Mononuclear cell (primary cell): ENCODE data around the gene ACOT7. TPM values are rescaled to one million over a fixed set of nuclear protein-coding genes. Genes with fewer than 3 reads are reported as not detected.

Source experiments
- H3K27me3 ChIP-seq: 2 replicates; pipeline ENCODE4 v1.6.0; 2011; ENCODE audit warnings: low read length, control low read depth; ENCODE audit not compliant: insufficient read depth
- H3K4me1 ChIP-seq: 2 replicates; pipeline ENCODE4 v1.5.1; 2011; ENCODE audit warnings: mild to moderate bottlenecking, low read length, control low read depth; ENCODE audit not compliant: insufficient read depth
- H3K4me3 ChIP-seq: 2 replicates; pipeline ENCODE4 v1.5.1; 2011; ENCODE audit warnings: mild to moderate bottlenecking, low read length, moderate library complexity
- H3K9me3 ChIP-seq: 2 replicates; pipeline ENCODE4 v1.5.1; 2011; ENCODE audit warnings: low read depth, mild to moderate bottlenecking, control low read depth, low read length
- total RNA-seq: library from RNA; depleted of rRNA; stranded (reverse); fragments of >200 nt; gene quantifications from one replicate; pipeline ENCODE4 v1.2.3, GENCODE V29; 2012

ACOT7 gene
- total RNA-seq, 1 donor, result 2.1 TPM

- Histone ChIP-seq H3K4me1 (peaks cover 12% of the 10 kb centered on the region), H3K9me3 (no peaks in the 10 kb centered on the region), H3K4me3 (no peak overlapping the region), H3K27me3 (peaks cover 70% of the 10 kb centered on the region)
These were observed 150.3 kb downstream of the ACOT7 start for GRCh38 chr1:6243053-6243834.

DNA sequence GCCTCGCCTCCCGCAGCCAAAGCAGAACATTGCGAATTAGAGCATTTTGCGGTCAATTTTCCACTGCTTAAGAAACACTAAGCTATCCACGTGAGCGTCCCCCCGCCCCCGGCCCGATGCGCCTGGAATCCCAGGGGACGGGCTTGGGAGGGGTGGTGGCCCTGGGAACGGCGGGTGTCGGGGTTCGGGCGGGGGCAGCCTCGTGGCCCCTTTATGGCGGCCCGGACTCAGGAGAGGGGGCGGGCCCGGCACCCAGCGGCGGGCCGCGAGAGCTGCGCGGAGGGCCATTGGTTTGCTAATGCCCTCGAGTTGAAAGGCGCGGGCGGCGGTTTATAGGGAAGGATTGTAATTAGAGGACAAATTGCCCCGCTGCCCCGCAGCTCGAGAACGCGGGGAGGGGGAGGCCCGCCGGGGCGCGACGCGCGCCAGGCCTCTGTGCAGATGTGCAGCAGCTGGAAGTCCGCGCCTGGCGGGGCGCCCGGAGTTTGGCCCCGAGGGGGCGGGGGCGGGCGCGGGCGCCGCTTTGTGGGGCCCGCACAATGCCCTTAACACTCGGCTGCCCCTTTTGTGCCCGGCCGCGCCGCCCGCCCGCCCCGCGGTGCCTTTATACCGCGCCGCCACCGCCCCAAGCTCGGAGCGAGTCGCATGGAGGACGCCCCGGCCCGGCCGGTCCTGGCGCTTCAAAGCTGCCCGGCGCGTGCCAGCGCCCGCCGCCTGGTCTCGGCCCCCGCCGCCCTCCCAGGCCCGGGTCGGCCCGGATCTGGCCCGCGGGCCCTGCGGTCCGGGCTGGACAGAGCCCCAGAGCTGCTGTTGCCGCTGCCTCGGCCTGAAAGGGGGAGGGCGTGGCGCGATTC, 151.5 kb downstream of the ACOT7 start:
- Histone ChIP-seq H3K9me3 (no peaks in the 10 kb centered on the region), H3K4me1 (peaks cover 12% of the 10 kb centered on the region), H3K27me3 (peaks cover 59% of the 10 kb centered on the region), H3K4me3 (no peak overlapping the region)

GRCh38 chr1:6241107-6241886, 152.3 kb downstream of the ACOT7 start:
- Histone ChIP-seq H3K9me3 (no peaks in the 10 kb centered on the region), H3K4me1 (peaks cover 9% of the 10 kb centered on the region), H3K27me3 (peaks cover 52% of the 10 kb centered on the region), H3K4me3 (no peak overlapping the region)

GRCh38 chr1:6239950-6240768, 153.4 kb downstream of the ACOT7 start:
- H3K4me3 ChIP-seq, result no peak overlapping the region
- H3K27me3 ChIP-seq, result peaks cover 45% of the 10 kb centered on the region
- H3K9me3 ChIP-seq, result no peaks in the 10 kb centered on the region
- H3K4me1 ChIP-seq, result peaks cover 3% of the 10 kb centered on the region

DNA sequence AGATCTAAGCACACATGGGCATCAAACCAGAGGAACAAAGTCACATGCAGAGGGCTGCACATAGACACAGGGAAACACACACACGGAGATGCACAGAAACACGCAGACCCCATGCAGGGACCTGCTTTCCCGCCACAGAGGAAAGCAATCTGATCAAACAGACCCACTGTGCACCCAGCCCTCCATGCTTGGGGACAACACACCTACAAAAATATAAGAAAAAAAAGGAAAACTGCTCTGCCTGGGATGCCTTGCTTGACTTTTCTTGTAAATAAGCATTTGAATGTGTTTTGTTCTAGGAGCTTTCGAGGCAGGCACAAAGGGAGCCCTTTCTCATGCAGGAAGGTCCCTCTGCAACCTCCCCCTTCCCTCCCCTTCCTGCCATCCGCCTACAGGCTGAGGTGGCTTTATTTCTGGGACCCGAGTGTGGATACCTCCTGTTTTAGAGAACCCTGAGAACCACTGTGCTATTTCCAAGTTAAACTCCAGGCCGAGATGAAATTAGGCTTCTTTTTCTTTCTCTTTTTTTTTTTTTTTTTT, 154.3 kb downstream of the ACOT7 start:
- Histone ChIP-seq H3K4me3 (no peak overlapping the region), H3K27me3 (peaks cover 40% of the 10 kb centered on the region), H3K4me1 (peaks cover 9% of the 10 kb centered on the region), H3K9me3 (no peaks in the 10 kb centered on the region)

GRCh38 chr1:6237093-6237492, 156.5 kb downstream of the ACOT7 start:
- H3K27me3 ChIP-seq, result peaks cover 26% of the 10 kb centered on the region
- H3K4me1 ChIP-seq, result peaks cover 9% of the 10 kb centered on the region
- no peak overlapping the region for H3K4me3 ChIP-seq
- H3K9me3 ChIP-seq, result no peaks in the 10 kb centered on the region

- Histone ChIP-seq H3K9me3 (no peaks in the 10 kb centered on the region), H3K27me3 (peaks cover 14% of the 10 kb centered on the region), H3K4me3 (peak overlapping the region; percentile 53), H3K4me1 (peaks cover 9% of the 10 kb centered on the region)
These were observed 158.3 kb downstream of the ACOT7 start for GRCh38 chr1:6235296-6235677.

GRCh38 chr1:6234502-6235295, 158.9 kb downstream of the ACOT7 start:
- Histone ChIP-seq H3K4me3 (peak overlapping the region; percentile 53), H3K4me1 (peaks cover 9% of the 10 kb centered on the region), H3K9me3 (no peaks in the 10 kb centered on the region), H3K27me3 (peaks cover 8% of the 10 kb centered on the region)

DNA sequence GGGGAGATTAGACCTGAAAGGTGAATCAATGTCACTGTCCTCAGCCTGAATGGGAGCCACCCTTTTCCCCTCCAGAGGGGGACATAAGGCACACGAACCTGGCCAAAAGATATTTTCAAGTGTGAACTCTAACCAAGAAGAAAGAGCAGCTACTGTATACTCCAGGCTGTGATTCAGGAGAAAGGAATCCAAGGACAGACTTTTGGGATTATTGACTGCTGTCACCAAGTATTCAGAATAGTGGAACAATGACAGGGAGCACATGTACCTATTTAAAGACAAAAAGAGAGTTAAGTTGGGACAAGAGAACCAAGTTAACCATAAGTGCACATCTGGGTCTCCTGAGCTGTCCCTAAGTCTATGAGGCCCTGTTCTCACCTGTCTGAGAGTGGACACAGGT, 160.2 kb downstream of the ACOT7 start:
- peaks cover 9% of the 10 kb centered on the region for H3K4me1 ChIP-seq
- no peaks in the 10 kb centered on the region for H3K9me3 ChIP-seq
- no peaks in the 10 kb centered on the region for H3K27me3 ChIP-seq
- no peak overlapping the region for H3K4me3 ChIP-seq

GRCh38 chr1:6225651-6226050, 167.9 kb downstream of the ACOT7 start:
- Histone ChIP-seq H3K27me3 (no peaks in the 10 kb centered on the region), H3K4me3 (no peak overlapping the region), H3K9me3 (no peaks in the 10 kb centered on the region), H3K4me1 (no peaks in the 10 kb centered on the region)

DNA sequence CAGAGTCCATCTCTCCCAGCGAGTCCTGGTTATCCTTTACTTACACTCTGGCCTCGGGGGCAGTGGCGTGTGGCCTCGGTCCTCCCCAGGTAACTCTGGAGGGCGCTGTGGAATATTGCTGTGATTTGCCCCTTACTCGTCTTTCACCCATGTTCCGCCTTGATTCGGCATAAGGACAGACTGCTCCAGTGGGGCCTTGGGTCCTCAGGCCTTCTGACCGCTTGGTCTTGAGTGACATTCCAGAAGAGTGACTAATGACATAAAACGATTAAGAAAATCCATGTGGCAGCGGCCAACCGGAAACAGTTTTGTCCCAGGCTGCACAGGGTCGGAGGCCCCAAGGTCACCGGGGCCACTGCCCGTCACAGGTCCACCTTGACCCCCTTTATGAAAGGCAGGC, 168.8 kb downstream of the ACOT7 start:
- Histone ChIP-seq H3K4me3 (no peak overlapping the region), H3K4me1 (no peaks in the 10 kb centered on the region), H3K27me3 (no peaks in the 10 kb centered on the region), H3K9me3 (no peaks in the 10 kb centered on the region)

DNA sequence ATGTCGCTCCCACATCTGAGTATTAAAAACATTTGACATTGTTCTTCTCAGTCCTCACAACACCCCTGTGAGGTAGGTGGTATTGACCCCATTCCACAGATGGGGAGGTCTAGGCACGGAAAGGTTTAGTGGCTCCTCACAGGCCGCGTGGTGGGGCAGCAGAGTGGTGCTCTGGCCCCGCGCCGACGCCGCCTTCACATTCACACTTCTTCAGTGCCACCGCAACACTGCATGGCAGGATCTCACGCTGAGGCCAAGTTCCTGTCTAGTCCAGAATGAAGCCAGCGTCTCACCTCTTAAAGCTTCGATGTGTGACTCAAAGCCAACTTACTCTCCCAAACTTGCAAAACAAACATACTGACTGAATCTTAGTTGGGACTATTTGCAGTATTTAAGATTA, 169.9 kb downstream of the ACOT7 start:
- H3K9me3 ChIP-seq, result no peaks in the 10 kb centered on the region
- no peaks in the 10 kb centered on the region for H3K27me3 ChIP-seq
- no peak overlapping the region for H3K4me3 ChIP-seq
- no peaks in the 10 kb centered on the region for H3K4me1 ChIP-seq

GRCh38 chr1:6222636-6223035, 170.9 kb downstream of the ACOT7 start:
- H3K4me1 ChIP-seq, result no peaks in the 10 kb centered on the region
- no peaks in the 10 kb centered on the region for H3K9me3 ChIP-seq
- no peak overlapping the region for H3K4me3 ChIP-seq
- H3K27me3 ChIP-seq, result no peaks in the 10 kb centered on the region
